KOPT-K1 (cell line): Measurements from ENCODE around the gene MACROH2A2.
"Not testable (repeated sequence)": the region's sequence is repeated elsewhere in the genome, so short reads cannot be mapped to it uniquely, and the experiment has no call there.

ENCODE experiments used
- H3K27ac ChIP-seq: fragments of 200-600 bp; sonication (generic); 2 replicates; pipeline ENCODE4 v1.5.1; 2016; ENCODE audit warnings: antibody characterized with exemption, mild to moderate bottlenecking, low read depth, low read length; ENCODE audit not compliant: poor library complexity, severe bottlenecking
- H3K36me3 ChIP-seq: fragments of 200-600 bp; sonication (generic); 2 replicates; pipeline ENCODE4 v1.5.1; 2017; ENCODE audit warnings: antibody characterized with exemption, mild to moderate bottlenecking, low read length, moderate library complexity; ENCODE audit not compliant: insufficient read depth
- H3K9me3 ChIP-seq: fragments of 200-600 bp; sonication (generic); 2 replicates; pipeline ENCODE4 v1.5.1; 2017; ENCODE audit warnings: antibody characterized with exemption, low read length, mild to moderate bottlenecking; ENCODE audit not compliant: insufficient read depth, poor library complexity, severe bottlenecking

Gene MACROH2A2

DNA sequence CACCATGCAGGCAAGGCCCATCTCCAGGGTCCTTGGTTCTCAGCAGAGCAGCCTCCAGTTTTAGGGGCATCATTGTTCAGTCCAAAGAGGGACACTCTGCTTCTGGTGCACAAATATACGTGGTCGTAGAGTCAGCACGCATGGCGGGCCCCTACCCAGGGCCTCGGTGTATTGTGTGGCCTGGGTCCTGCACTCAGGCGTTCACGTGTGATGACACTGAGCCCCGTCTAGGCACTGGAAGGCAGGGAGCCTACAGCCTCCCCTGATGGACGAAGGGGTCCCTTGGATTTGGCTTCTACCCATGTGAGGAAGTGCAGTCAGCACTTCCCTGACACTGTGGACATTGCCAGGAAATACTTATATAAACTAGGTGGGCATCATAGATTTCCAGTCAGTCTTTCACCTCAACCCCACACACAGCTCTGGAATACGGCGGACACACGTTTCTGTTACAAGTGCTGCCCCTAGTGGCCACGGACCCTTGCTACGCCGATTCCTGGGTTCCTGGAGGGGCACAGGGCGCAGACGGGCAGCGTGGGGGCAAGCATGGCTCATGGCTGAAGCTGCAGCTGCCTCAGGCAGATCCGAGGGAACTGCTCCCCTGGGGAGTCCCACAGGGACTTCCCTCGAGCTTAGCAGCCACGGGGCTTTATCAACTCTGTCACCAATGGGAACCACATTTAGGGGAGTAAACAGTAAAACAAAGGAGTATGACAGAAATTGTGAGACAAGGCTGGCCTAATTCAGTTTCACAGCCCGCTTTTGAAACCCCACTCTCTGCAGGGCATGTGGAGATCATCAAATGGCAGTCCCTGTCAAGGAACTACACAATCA, 54.5 kb downstream of the MACROH2A2 start:
- Histone ChIP-seq H3K27ac (no peak overlapping the region), H3K9me3 (no peaks in the 10 kb centered on the region), H3K36me3 (no peaks in the 10 kb centered on the region)

GRCh38 chr10:70109064-70109729, 56.6 kb downstream of the MACROH2A2 start:
- no peak overlapping the region for H3K27ac ChIP-seq

DNA sequence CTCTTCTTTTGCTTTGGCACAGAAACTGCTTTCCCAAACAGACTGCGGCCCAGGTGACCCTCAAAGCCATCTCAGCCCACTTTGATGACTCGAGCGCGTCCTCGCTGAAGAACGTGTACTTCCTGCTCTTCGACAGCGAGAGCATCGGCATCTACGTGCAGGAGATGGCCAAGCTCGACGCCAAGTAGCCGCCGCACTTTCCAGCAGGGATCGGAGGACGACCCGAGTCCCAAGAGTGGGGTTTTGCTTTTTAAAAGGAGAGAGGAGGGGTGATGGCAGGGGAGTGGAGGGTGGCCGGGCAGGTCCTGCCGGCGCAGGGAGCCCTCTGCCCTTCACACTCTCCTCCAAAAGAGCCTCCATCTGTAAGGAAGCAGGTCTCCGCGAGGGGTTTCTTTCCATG, 58.9 kb downstream of the MACROH2A2 start:
- H3K36me3 ChIP-seq = no peaks in the 10 kb centered on the region
- no peaks in the 10 kb centered on the region for H3K9me3 ChIP-seq
- H3K27ac ChIP-seq = no peak overlapping the region

More at GRCh38 chr10:70109064-70109729, 56.6 kb downstream of the MACROH2A2 start:
- no peaks in the 10 kb centered on the region for H3K36me3 ChIP-seq
- no peaks in the 10 kb centered on the region for H3K9me3 ChIP-seq

DNA sequence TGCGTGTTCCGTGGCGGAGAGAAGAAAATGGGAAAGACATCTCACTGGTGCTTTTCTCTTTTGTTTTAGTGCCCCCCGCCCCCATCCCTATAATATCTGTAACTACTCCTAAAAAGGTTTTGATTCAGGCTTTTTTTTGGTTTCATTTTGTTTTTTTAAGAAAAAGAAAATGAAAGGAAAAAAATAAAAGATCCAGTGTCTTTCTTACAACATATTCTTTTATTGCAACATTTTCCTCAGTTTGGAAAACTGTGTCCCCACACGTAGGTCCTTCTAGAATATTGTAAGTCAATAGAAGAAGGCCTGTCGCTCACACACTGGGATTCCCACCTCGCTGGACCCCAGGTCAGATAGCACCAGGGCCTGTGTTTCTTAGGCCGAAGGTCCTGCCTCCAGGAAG, 59.4 kb downstream of the MACROH2A2 start:
- H3K9me3 ChIP-seq = no peaks in the 10 kb centered on the region
- no peaks in the 10 kb centered on the region for H3K36me3 ChIP-seq
- no peak overlapping the region for H3K27ac ChIP-seq

DNA sequence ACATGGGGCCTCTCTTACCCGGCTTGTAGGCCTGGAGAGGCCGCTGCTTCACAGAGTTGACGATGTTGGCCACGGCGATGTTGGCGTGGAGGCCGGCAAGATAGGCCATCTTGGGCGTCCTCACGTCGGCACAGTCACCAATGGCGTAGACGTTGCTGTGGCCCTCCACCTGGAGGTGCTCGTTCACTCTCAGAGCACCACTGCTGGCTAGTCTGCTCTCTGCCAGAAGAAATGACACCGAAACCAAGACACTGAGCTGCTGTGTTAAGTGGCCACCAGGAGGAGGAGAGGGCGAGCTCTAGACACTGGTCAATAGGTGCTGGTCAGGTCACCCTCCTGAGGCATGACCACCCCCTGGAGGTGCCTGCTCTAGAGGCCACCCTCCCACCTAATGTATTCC, 62.3 kb downstream of the MACROH2A2 start:
- Histone ChIP-seq H3K36me3 (no peaks in the 10 kb centered on the region), H3K9me3 (no peaks in the 10 kb centered on the region), H3K27ac (no peak overlapping the region)

DNA sequence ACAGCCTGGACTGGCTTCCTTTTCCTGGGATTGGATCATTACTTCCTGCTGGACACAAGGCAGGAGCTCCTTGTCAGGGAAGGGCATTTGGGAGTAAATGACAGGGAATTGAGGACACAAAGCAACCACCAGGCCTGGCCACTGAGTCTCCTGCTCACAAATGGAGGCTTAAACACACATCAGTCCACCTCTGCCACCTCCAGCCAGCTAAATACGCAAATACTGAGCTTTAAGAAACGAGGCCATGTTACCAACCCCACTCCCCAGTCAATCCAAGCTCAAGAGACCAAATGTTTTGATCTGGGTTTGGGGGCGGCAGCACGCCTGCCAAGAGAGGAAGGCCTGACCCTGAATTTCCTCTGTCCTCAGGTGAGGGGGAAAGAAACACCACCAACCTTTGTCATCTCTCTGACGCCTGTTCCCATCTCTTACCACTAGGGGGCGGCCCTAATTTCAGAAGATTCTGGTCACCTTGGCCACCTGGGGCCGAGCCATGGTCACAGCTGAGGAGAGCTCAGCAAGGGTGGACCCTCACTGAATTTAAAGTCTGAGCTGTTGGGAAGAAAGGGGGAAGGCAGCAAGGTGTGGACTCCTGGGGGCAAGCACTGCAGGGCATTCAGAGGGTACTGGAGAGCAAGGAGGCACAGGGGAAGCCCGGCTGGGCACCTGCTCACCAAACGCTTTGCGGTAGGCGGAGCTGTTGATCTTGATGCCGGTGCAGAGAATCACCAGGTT, 63.5 kb downstream of the MACROH2A2 start:
- H3K9me3 ChIP-seq = no peaks in the 10 kb centered on the region
- no peaks in the 10 kb centered on the region for H3K36me3 ChIP-seq
- H3K27ac ChIP-seq = no peak overlapping the region

GRCh38 chr10:70117646-70118045, 65.0 kb downstream of the MACROH2A2 start:
- Histone ChIP-seq H3K27ac (no peak overlapping the region), H3K36me3 (no peaks in the 10 kb centered on the region), H3K9me3 (no peaks in the 10 kb centered on the region)

- H3K36me3 ChIP-seq = no peaks in the 10 kb centered on the region
These were observed 65.5 kb downstream of the MACROH2A2 start for GRCh38 chr10:70118196-70118595.

DNA sequence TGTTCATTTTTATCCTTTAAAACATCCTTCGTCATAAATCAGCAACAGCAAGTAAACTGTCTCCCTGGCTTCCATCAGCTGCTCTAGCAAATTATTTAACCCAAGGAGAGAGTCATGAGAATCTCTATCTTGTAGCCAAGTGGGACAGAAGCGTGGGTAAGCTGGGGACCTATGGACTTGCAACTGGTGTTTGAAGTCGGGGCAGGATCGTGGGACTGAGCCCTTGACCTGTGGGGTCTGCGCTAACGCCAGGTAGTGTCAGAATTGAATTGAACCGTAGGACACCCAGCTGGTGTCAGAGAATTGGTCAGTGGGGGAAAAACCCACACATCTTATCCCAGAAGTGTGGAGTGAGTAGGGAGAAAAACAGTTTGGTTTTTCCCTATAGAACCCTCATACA, 66.6 kb downstream of the MACROH2A2 start:
- no peaks in the 10 kb centered on the region for H3K9me3 ChIP-seq
- no peaks in the 10 kb centered on the region for H3K36me3 ChIP-seq
- H3K27ac ChIP-seq = no peak overlapping the region

More at GRCh38 chr10:70118196-70118595, 65.5 kb downstream of the MACROH2A2 start:
- H3K27ac ChIP-seq = no peak overlapping the region
- no peaks in the 10 kb centered on the region for H3K9me3 ChIP-seq

DNA sequence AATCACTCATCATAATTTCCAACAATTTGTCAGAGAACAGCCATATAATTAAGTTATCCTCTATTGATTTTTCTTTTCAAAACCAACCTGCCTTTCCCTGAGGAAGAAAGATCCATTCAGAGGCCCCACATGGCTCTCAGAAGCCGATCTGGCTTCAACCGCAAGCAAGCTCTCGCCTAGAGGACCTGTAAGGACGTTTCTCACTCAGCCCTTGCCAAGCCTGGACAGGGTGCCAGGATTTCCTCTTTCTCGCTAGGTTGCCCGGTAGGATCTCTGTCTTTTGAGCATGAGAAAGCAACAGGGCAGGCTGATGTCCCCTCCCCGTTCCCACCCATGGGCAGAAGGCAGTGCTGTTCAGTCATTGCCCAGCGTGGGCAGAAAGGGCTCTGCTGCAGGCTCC, 67.0 kb downstream of the MACROH2A2 start:
- H3K36me3 ChIP-seq = no peaks in the 10 kb centered on the region
- H3K9me3 ChIP-seq = no peaks in the 10 kb centered on the region
- H3K27ac ChIP-seq = no peak overlapping the region

GRCh38 chr10:70120417-70120816, 67.8 kb downstream of the MACROH2A2 start:
- Histone ChIP-seq H3K27ac (no peak overlapping the region), H3K9me3 (no peaks in the 10 kb centered on the region), H3K36me3 (no peaks in the 10 kb centered on the region)

DNA sequence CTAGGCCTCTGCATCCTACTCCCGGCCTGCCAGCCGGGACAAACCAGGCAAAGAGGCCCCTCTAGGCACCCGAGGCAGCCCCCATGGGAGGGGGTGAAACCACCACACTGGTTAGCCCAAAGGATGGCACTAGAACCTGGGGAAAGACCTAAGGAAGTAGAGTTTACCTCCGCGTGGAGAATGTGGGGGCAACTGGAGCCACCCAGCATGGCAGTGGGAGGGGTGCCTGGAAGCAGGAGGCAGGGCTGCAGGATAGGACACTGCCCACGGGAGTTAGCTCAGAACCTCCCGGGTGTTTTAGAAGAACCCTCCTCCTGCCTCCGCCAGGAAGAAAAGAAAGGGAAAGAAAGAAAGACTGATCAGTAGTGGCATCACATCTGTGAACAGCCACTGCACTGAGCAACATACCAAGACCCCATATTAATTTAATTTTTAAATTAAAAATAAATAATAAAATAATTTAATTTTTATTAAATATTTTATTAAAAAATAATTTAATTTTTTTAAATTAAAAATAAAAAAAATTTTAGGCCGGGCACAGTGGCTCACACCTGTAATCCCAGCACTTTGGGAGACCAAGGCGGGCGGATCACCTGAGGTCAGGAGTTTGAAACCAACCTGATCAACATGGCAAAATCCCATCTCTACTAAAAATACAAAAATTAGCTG, 68.8 kb downstream of the MACROH2A2 start:
- Histone ChIP-seq H3K9me3 (no peaks in the 10 kb centered on the region), H3K36me3 (no peaks in the 10 kb centered on the region), H3K27ac (no peak overlapping the region)

DNA sequence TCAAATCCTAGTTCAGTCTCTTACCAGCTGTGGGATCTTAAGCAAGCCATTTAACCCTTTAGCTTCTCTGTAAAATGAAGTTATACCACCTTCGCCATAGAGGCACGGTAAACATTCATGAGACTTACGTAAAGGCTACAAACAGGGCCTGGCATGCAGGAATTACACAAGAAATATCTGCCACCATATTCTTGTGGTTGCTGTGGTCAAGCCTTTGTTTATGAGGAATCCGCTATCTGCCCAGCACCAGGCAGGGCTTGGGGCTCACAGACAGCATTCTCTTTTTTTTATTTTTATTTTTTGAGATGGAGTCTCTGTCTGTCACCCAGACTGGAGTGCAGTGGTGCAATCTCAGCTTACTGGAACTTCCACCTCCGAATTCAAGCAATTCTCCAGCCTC, 70.1 kb downstream of the MACROH2A2 start:
- no peaks in the 10 kb centered on the region for H3K36me3 ChIP-seq
- no peak overlapping the region for H3K27ac ChIP-seq

DNA sequence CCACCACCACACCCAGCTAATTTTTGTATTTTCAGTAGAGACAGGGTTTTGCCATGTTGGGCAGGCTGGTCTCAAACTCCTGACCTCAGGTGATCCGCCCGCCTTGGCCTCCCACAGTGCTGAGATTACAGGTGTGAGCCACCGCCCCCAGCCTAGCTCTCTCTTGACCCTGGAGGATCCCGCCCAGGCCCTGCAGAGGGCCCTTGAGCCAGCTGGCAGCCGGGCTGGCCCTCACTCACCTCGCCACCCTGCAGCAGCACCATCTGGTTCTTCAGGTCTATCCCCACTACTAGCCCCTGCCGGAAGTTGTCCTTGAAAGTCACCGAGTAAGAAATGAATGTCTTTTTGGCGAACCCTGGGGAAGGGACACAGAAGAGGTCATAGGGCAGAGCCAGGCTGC, 70.5 kb downstream of the MACROH2A2 start:
- not testable (repeated sequence) for H3K36me3 ChIP-seq, H3K27ac ChIP-seq, H3K9me3 ChIP-seq

More for the DNA sequence above, 70.1 kb downstream of the MACROH2A2 start:
- no peaks in the 10 kb centered on the region for H3K9me3 ChIP-seq

GRCh38 chr10:70123817-70124216, 71.2 kb downstream of the MACROH2A2 start:
- no peaks in the 10 kb centered on the region for H3K9me3 ChIP-seq
- no peaks in the 10 kb centered on the region for H3K36me3 ChIP-seq
- H3K27ac ChIP-seq = no peak overlapping the region
